ENCODE results near the gene OAS2. TPM values are rescaled to one million over a fixed set of nuclear protein-coding genes. Genes with fewer than 3 reads are reported as not detected.

Gene OAS2
- total and polyA plus RNA-seq, 2 donors (not counting 1 experiment from before 2014, with no cell fraction given), result 31.6 to 59.3 TPM

GRCh38 chr12:113043240-113043639 is 64.9 kb downstream of the OAS2 start:
- WGBS (ENCODE audit: insufficient coverage), result 78% methylated on average over 8 of the region's 8 CpGs
- Histone ChIP-seq H3K79me2 (ENCODE audit: control insufficient read depth, insufficient read depth, low read length) (no peaks in the 10 kb centered on the region), H3K9me3 (ENCODE audit: control extremely low read depth in 1 of 3, control insufficient read depth in 2 of 3, insufficient read depth in 1 of 3, low read length in 2 of 3) (no peaks in the 10 kb centered on the region), H3K36me3 (replicated peaks in 1 of 2; ENCODE audit: control extremely low read depth in 1 of 2, control insufficient read depth in 1 of 2, extremely low read depth in 1 of 2, insufficient read depth in 2 of 2, low read length in 1 of 2) (no peaks in the 10 kb centered on the region), H4K20me1 (ENCODE audit: control insufficient read depth, insufficient read depth, low read length, poor library complexity, severe bottlenecking) (no peaks in the 10 kb centered on the region), H3K27me3 (replicated peaks in 1 of 4; ENCODE audit: control extremely low read depth in 1 of 4, control insufficient read depth in 3 of 4, insufficient read depth in 4 of 4, low read length in 3 of 4) (no peaks in the 10 kb centered on the region), H2AFZ (ENCODE audit: insufficient read depth, low read depth, low read length, poor library complexity, severe bottlenecking) (no peak overlapping the region), H3K4me1 (ENCODE audit: control insufficient read depth in 2 of 2, insufficient read depth in 2 of 2, low read length in 2 of 2) (no peaks in the 10 kb centered on the region), H3K4me3 (ENCODE audit: control extremely low read depth in 1 of 5, extremely low read depth in 1 of 5, insufficient read depth in 1 of 5, low read depth in 2 of 5, low read length in 4 of 5) (no peak overlapping the region), H3K9ac (ENCODE audit: low read length) (no peak overlapping the region), H3K27ac (ENCODE audit: low read length in 2 of 2) (no peak overlapping the region), H3K4me2 (replicated peaks; ENCODE audit: low read depth, low read length, poor library complexity, severe bottlenecking) (no peak overlapping the region)
- POLR2A ChIA-PET, result no interaction called here
- H3K27me3 Mint-ChIP-seq, result peaks cover 5% of the 10 kb centered on the region
- ATAC-seq (ENCODE audit: low read depth) (no peak), DNase-seq (no peak)
- H3K27ac Mint-ChIP-seq, result no peak overlapping the region
- CTCF ChIA-PET, result interaction anchor here (0.7 to 15.1 kb wide), 3 partner anchors 50 to 110 kb away, joined by 3 to 359 read pairs (median 3); no protein-coding TSS in a partner anchor
- no peak overlapping the region for H3K4me3 Mint-ChIP-seq
- H3K4me1 Mint-ChIP-seq, result no peaks in the 10 kb centered on the region
- H3K9me3 Mint-ChIP-seq (ENCODE audit: insufficient read depth), result no peaks in the 10 kb centered on the region
- intact Hi-C loops (cut with micrococcal nuclease), result no loop called here
- TF ChIP-seq, protein P1, sequence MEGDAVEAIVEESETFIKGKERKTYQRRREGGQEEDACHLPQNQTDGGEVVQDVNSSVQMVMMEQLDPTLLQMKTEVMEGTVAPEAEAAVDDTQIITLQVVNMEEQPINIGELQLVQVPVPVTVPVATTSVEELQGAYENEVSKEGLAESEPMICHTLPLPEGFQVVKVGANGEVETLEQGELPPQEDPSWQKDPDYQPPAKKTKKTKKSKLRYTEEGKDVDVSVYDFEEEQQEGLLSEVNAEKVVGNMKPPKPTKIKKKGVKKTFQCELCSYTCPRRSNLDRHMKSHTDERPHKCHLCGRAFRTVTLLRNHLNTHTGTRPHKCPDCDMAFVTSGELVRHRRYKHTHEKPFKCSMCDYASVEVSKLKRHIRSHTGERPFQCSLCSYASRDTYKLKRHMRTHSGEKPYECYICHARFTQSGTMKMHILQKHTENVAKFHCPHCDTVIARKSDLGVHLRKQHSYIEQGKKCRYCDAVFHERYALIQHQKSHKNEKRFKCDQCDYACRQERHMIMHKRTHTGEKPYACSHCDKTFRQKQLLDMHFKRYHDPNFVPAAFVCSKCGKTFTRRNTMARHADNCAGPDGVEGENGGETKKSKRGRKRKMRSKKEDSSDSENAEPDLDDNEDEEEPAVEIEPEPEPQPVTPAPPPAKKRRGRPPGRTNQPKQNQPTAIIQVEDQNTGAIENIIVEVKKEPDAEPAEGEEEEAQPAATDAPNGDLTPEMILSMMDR (IDR thresholded peaks at IDR 0.05), result no peak
- no peak for TF ChIP-seq EZH2 (IDR thresholded peaks at IDR 0.05; ENCODE audit: borderline replicate concordance, insufficient read depth, low read depth, low read length, poor library complexity, severe bottlenecking)

- Histone ChIP-seq H2AFZ (ENCODE audit: insufficient read depth, low read depth, low read length, poor library complexity, severe bottlenecking) (no peak overlapping the region), H4K20me1 (ENCODE audit: control insufficient read depth, insufficient read depth, low read length, poor library complexity, severe bottlenecking) (no peaks in the 10 kb centered on the region), H3K4me3 (ENCODE audit: control extremely low read depth in 1 of 5, extremely low read depth in 1 of 5, insufficient read depth in 1 of 5, low read depth in 2 of 5, low read length in 4 of 5) (no peak overlapping the region), H3K9me3 (ENCODE audit: control extremely low read depth in 1 of 3, control insufficient read depth in 2 of 3, insufficient read depth in 1 of 3, low read length in 2 of 3) (no peaks in the 10 kb centered on the region), H3K36me3 (replicated peaks in 1 of 2; ENCODE audit: control extremely low read depth in 1 of 2, control insufficient read depth in 1 of 2, extremely low read depth in 1 of 2, insufficient read depth in 2 of 2, low read length in 1 of 2) (no peaks in the 10 kb centered on the region), H3K79me2 (ENCODE audit: control insufficient read depth, insufficient read depth, low read length) (no peaks in the 10 kb centered on the region), H3K27ac (ENCODE audit: low read length in 2 of 2) (no peak overlapping the region), H3K9ac (ENCODE audit: low read length) (no peak overlapping the region), H3K4me1 (ENCODE audit: control insufficient read depth in 2 of 2, insufficient read depth in 2 of 2, low read length in 2 of 2) (peaks cover 8 to 9% of the 10 kb centered on the region in 2 donors), H3K4me2 (replicated peaks; ENCODE audit: low read depth, low read length, poor library complexity, severe bottlenecking) (no peak overlapping the region), H3K27me3 (replicated peaks in 1 of 4; ENCODE audit: control extremely low read depth in 1 of 4, control insufficient read depth in 3 of 4, insufficient read depth in 4 of 4, low read length in 3 of 4) (no peaks in the 10 kb centered on the region)
- TF ChIP-seq EZH2 (IDR thresholded peaks at IDR 0.05; ENCODE audit: borderline replicate concordance, insufficient read depth, low read depth, low read length, poor library complexity, severe bottlenecking), result no peak
- TF ChIP-seq, protein P1 (IDR thresholded peaks at IDR 0.05), result no peak
- Mint-ChIP-seq H3K4me1 (peaks cover 9% of the 10 kb centered on the region), H3K27me3 (peaks cover 5% of the 10 kb centered on the region), H3K4me3 (no peak overlapping the region), H3K27ac (no peak overlapping the region), H3K9me3 (ENCODE audit: insufficient read depth) (no peaks in the 10 kb centered on the region)
- intact Hi-C loops (cut with micrococcal nuclease), result no loop called here
- ATAC-seq (ENCODE audit: low read depth), result no peak
- POLR2A ChIA-PET, result interaction anchor here (0.6 to 1.1 kb wide), 2 partner anchors 59 to 178 kb away, joined by 3 to 4 read pairs; no protein-coding TSS in a partner anchor
- no peak for DNase-seq
- no CpG with 5 or more reads among the region's 3 CpGs for WGBS (ENCODE audit: insufficient coverage)
- CTCF ChIA-PET, result interaction anchor here (1.0 to 15.1 kb wide), 3 partner anchors 51 to 130 kb away, joined by 4 to 359 read pairs (median 6); no protein-coding TSS in a partner anchor
Observed at GRCh38 chr12:113044516-113044915, 66.2 kb downstream of the OAS2 start.
